IPS-18a (cell line): ENCODE measurements around the gene LYPD1.
"Not testable (repeated sequence)": the region's sequence is repeated elsewhere in the genome, so short reads cannot be mapped to it uniquely, and the experiment has no call there.

Experiments
- H3K27ac ChIP-seq: one replicate; pipeline ENCODE4 v1.5.1; 2013; ENCODE audit warnings: low read length
- H3K27me3 ChIP-seq: one replicate; pipeline ENCODE4 v1.6.1; 2013; ENCODE audit warnings: mild to moderate bottlenecking, low read length; ENCODE audit not compliant: control insufficient read depth, insufficient read depth
- H3K36me3 ChIP-seq: one replicate; pipeline ENCODE4 v1.6.1; 2013; ENCODE audit warnings: low read depth, low read length; ENCODE audit not compliant: control insufficient read depth
- H3K4me1 ChIP-seq: one replicate; pipeline ENCODE4 v1.6.1; 2013; ENCODE audit warnings: low read depth, low read length; ENCODE audit not compliant: control insufficient read depth
- H3K4me3 ChIP-seq: one replicate; pipeline ENCODE4 v1.5.1; 2013; ENCODE audit warnings: low read length
- H3K9ac ChIP-seq: one replicate; pipeline ENCODE4 v1.6.1; 2013; ENCODE audit warnings: mild to moderate bottlenecking, low read length, moderate library complexity
- H3K9me3 ChIP-seq: one replicate; pipeline ENCODE4 v1.6.1; 2013; ENCODE audit warnings: low read depth, low read length; ENCODE audit not compliant: control insufficient read depth

LYPD1 gene

GRCh38 chr2:132669908-132670495, at the start of gene LYPD1:
LYPD1 (minus strand) TSS chr2:132670205; CDS start chr2:132669932, 273 bp downstream.
- Histone ChIP-seq H3K4me1 (peaks cover 4% of the 10 kb centered on the region), H3K4me3 (peak within 1 kb of the TSS; percentile 74), H3K27ac (no peak within 1 kb of the TSS), H3K9ac (no peak within 1 kb of the TSS), H3K36me3 (no peaks in the 10 kb centered on the region), H3K27me3 (peaks cover 84% of the 10 kb centered on the region), H3K9me3 (no peaks in the 10 kb centered on the region)

GRCh38 chr2:132719480-132719879, 49.5 kb upstream of the LYPD1 start:
- no peaks in the 10 kb centered on the region for H3K4me1 ChIP-seq
- no peaks in the 10 kb centered on the region for H3K36me3 ChIP-seq
- no peak overlapping the region for H3K4me3 ChIP-seq
- no peak overlapping the region for H3K27ac ChIP-seq
- no peak overlapping the region for H3K9ac ChIP-seq
- no peaks in the 10 kb centered on the region for H3K9me3 ChIP-seq
- H3K27me3 ChIP-seq = no peaks in the 10 kb centered on the region

DNA sequence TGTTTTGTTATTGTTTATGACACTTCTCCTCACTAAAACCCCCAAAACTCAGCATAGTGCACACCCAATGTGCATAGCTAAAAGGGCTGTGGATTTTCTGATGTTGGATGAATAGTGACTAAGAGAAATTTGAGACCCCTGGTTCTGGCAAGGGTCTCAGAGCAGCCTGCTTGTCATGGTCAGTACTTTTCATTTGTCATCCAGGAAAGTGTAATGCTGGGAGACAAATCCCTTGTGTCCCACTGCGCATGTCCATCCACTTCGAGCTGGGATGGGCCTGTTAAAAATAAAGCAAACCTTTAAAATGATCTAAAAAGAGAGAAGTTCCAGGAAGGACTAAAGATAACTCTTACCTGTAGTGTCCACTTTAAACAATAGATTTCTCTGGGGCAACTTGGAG, 46.9 kb upstream of the LYPD1 start:
- Histone ChIP-seq H3K27me3 (no peaks in the 10 kb centered on the region), H3K9ac (no peak overlapping the region), H3K4me1 (no peaks in the 10 kb centered on the region), H3K27ac (no peak overlapping the region), H3K9me3 (no peaks in the 10 kb centered on the region), H3K36me3 (no peaks in the 10 kb centered on the region), H3K4me3 (no peak overlapping the region)

DNA sequence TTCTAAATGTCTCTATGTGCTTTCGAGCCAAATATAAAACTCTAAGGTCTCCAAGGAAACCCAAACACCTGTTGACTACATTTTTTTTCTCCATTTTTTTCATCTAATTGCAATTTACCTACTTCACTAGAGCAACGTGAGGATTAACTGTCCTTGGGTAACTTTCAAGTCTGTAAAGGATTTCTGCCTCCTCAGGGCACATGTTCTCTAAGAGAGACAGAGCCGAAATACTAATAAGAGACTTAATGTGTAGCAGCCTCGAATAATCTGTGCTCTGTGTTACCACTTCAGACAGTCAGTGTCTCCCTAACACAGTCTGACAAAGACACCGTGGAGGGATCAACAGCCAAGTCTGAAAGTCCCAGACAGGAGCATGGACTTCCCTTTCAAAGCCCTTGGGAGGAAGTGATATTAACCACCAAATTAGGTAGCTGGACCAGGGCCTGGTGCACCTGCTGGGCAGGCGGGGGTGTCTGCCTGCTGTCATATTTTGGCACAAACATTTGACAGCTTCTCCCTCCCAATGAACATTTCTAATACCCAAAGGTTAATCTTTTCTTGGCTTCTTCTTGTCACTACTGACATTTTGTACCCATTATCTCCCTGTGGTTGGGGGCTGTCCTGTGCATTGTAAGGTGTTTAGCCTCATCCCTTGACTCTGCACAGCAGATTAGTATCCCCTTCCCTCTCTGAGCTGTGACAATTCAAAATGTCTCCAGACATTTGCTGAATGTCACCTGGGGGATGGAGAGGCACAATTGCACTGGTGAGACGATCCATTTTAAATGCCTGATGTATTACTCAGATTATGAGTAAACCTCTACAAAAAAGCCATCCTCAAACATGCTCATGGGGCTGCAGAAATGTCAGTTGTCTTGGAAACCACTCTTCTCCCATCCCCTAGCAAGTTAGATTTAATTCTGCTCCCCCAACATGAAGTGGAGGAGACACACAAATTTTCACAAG, 45.7 kb upstream of the LYPD1 start:
- Histone ChIP-seq H3K36me3 (no peaks in the 10 kb centered on the region), H3K9ac (no peak overlapping the region), H3K4me3 (no peak overlapping the region), H3K27me3 (no peaks in the 10 kb centered on the region), H3K9me3 (no peaks in the 10 kb centered on the region), H3K27ac (no peak overlapping the region), H3K4me1 (no peaks in the 10 kb centered on the region)

DNA sequence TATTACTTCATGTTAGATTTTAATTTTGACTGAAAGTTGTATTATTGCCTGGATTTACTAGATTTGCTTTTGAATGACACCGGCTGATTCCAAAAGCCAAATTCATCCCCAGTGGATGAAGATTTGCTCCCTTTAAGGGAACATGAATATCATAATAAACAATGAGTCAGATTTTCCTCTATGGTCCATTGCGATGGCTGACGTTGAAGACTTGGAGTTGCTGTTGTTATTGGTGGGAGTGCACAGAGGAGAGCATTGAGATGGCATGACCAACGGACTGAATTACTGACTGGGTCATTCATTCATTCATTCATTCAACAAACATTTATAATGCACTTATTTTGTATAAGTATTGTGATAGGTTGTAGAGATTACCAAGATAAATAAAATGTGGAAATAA, 33.4 kb upstream of the LYPD1 start:
- Histone ChIP-seq H3K27ac (no peak overlapping the region), H3K36me3 (no peaks in the 10 kb centered on the region), H3K4me3 (no peak overlapping the region), H3K9me3 (no peaks in the 10 kb centered on the region), H3K27me3 (no peaks in the 10 kb centered on the region), H3K9ac (no peak overlapping the region), H3K4me1 (no peaks in the 10 kb centered on the region)

DNA sequence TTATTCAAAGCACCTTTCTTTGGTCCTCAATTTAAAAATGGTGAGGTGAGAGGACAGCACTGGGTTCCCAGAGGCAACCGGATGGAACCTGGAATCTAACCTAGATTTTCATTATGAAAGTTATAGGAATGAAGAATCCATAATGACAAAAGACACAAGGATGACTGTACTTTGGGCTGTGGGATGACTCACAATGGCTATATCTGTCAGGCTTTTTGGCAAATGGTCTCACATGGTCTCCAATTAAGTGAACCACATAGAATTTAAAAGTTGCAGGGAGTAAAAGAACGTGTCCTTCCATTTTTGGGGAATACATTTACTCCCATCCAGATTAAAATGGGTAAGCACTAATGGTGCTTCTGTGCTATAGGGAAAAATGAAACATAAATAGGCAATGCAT, 31.8 kb upstream of the LYPD1 start:
- no peaks in the 10 kb centered on the region for H3K36me3 ChIP-seq
- H3K4me3 ChIP-seq = no peak overlapping the region
- no peaks in the 10 kb centered on the region for H3K27me3 ChIP-seq
- H3K4me1 ChIP-seq = no peaks in the 10 kb centered on the region
- H3K9ac ChIP-seq = no peak overlapping the region
- H3K27ac ChIP-seq = no peak overlapping the region
- no peaks in the 10 kb centered on the region for H3K9me3 ChIP-seq

DNA sequence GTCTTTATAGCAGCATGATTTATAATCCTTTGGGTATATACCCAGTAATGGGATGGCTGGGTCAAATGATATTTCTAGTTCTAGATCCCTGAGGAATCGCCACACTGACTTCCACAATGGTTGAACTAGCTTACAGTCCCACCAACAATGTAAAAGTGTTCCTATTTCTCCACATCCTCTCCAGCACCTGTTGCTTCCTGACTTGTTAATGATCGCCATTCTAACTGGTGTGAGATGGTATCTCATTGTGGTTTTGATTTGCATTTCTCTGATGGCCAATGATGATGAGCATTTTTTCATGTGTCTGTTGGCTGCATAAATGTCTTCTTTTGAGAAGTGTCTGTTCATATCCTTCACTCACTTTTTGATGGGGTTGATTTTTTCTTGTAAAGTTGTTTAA, 29.8 kb upstream of the LYPD1 start:
- not testable (repeated sequence) for H3K9ac ChIP-seq, H3K9me3 ChIP-seq, H3K36me3 ChIP-seq, H3K27ac ChIP-seq, H3K4me3 ChIP-seq, H3K4me1 ChIP-seq, H3K27me3 ChIP-seq

- H3K9me3 ChIP-seq, H3K4me1 ChIP-seq, H3K27me3 ChIP-seq, H3K36me3 ChIP-seq, H3K9ac ChIP-seq, H3K4me3 ChIP-seq, H3K27ac ChIP-seq: not testable (repeated sequence)
Observed at GRCh38 chr2:132698347-132698746, 28.3 kb upstream of the LYPD1 start.

DNA sequence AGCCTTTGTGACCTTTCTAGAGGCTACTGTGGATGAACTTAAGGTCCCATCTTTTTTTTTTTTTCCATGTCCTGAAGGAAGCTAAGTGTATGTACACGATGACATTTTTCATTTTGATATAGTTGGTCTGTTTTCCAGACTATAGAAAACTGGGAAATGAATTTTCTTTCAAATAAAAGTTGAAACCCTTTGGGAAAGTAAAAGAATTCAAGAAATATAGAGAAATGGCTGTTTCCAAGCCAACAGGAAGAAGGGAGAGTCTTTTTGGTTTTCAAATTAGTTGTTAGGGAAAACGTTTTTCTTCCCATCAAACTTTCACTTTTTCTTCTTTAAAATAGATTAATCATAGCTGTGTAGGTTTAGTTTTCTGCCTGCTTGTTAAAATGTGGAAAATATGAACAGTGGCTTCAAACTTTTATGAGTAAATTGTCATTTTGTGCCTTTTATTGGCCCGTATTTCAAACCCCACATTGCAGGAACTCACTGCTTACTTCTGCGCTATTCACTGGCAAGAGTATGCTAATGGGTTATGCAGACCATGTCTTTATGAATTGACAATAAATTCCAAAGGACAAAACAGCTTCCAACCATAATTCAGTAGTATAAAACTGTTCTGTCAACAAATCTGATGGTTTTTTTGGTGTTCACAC, 27.7 kb upstream of the LYPD1 start:
- Histone ChIP-seq H3K4me3 (no peak overlapping the region), H3K9ac (no peak overlapping the region), H3K27me3 (no peaks in the 10 kb centered on the region), H3K36me3 (no peaks in the 10 kb centered on the region), H3K4me1 (no peaks in the 10 kb centered on the region), H3K9me3 (no peaks in the 10 kb centered on the region), H3K27ac (no peak overlapping the region)

DNA sequence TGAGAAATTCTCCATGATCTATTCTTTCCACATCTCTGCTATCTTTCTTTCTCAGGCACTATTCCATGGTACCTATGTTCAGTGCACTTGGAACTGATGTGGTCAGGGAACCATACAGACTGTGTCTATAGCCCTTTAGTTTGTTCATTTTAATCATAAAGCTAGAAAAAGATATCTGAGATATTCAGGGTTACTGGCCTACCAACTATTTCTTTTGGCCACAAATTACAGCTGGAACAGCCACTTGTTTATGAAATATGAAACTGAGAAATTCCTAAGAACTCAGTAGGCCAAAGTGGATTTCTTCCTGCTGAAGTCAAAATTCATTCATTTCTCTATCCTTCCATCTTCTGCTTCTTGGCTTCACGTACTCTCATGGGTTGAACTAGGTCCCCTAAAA, 22.8 kb upstream of the LYPD1 start:
- Histone ChIP-seq H3K9ac (no peak overlapping the region), H3K9me3 (no peaks in the 10 kb centered on the region), H3K4me1 (no peaks in the 10 kb centered on the region), H3K27ac (no peak overlapping the region), H3K36me3 (no peaks in the 10 kb centered on the region), H3K4me3 (no peak overlapping the region), H3K27me3 (no peaks in the 10 kb centered on the region)

DNA sequence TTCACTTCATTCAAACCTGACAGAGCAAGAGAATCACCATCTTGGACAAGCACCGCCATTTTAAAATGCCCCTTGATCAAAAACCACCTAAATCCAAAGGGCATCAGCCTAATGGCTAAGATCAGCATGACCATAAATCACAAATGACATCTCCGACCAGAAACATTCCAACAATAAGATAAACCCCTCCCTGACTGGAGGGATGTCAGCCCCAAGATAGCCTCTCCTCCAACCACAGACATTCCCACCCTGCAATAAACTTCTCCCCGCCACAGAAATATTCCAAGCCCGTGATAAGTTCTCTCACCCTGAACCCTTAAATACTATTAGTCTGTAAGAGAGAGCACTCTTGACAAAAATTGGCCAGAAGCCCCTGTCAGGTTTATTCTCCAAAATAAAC, 21.6 kb upstream of the LYPD1 start:
- no peaks in the 10 kb centered on the region for H3K27me3 ChIP-seq
- H3K27ac ChIP-seq = no peak overlapping the region
- no peaks in the 10 kb centered on the region for H3K4me1 ChIP-seq
- H3K36me3 ChIP-seq = no peaks in the 10 kb centered on the region
- H3K9me3 ChIP-seq = no peaks in the 10 kb centered on the region
- H3K4me3 ChIP-seq = no peak overlapping the region
- H3K9ac ChIP-seq = no peak overlapping the region
